ENCODE measurements around the gene THOC3.
"Not testable (repeated sequence)": the region's sequence is repeated elsewhere in the genome, so short reads cannot be mapped to it uniquely, and the experiment has no call there.

DNA sequence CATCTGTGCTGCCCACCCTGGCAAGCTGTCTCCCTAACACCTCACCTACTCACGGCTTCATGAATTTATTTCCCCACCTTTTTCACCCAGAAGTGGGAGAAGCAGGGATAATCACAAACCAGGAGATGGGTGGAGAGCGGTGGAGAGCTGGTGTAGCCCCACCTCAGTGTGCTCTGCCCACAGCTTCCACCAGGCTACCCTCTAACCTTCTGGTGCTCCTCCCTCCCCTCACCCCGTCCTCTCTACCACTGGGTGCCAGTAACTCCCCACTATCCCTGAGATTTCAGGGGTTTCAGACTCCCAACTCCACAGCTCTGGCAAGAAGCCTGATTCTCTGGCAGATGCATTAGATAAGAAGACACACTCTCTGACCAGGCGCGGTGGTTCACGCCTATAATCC lies 28.7 kb upstream of the THOC3 start:
- TF ChIP-seq, protein P1, sequence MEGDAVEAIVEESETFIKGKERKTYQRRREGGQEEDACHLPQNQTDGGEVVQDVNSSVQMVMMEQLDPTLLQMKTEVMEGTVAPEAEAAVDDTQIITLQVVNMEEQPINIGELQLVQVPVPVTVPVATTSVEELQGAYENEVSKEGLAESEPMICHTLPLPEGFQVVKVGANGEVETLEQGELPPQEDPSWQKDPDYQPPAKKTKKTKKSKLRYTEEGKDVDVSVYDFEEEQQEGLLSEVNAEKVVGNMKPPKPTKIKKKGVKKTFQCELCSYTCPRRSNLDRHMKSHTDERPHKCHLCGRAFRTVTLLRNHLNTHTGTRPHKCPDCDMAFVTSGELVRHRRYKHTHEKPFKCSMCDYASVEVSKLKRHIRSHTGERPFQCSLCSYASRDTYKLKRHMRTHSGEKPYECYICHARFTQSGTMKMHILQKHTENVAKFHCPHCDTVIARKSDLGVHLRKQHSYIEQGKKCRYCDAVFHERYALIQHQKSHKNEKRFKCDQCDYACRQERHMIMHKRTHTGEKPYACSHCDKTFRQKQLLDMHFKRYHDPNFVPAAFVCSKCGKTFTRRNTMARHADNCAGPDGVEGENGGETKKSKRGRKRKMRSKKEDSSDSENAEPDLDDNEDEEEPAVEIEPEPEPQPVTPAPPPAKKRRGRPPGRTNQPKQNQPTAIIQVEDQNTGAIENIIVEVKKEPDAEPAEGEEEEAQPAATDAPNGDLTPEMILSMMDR (IDR thresholded peaks at IDR 0.05), result not testable (repeated sequence)
- TF ChIP-seq POLR2AphosphoS5 (IDR thresholded peaks at IDR 0.05; ENCODE audit: low read depth, low read length); TCF7L2 (IDR thresholded peaks at IDR 0.05; ENCODE audit: low read depth, low read length); SIN3A (IDR thresholded peaks at IDR 0.05; ENCODE audit: borderline replicate concordance, insufficient read depth, low read depth, low read length): not testable (repeated sequence)
- TF ChIP-seq, protein P2, sequence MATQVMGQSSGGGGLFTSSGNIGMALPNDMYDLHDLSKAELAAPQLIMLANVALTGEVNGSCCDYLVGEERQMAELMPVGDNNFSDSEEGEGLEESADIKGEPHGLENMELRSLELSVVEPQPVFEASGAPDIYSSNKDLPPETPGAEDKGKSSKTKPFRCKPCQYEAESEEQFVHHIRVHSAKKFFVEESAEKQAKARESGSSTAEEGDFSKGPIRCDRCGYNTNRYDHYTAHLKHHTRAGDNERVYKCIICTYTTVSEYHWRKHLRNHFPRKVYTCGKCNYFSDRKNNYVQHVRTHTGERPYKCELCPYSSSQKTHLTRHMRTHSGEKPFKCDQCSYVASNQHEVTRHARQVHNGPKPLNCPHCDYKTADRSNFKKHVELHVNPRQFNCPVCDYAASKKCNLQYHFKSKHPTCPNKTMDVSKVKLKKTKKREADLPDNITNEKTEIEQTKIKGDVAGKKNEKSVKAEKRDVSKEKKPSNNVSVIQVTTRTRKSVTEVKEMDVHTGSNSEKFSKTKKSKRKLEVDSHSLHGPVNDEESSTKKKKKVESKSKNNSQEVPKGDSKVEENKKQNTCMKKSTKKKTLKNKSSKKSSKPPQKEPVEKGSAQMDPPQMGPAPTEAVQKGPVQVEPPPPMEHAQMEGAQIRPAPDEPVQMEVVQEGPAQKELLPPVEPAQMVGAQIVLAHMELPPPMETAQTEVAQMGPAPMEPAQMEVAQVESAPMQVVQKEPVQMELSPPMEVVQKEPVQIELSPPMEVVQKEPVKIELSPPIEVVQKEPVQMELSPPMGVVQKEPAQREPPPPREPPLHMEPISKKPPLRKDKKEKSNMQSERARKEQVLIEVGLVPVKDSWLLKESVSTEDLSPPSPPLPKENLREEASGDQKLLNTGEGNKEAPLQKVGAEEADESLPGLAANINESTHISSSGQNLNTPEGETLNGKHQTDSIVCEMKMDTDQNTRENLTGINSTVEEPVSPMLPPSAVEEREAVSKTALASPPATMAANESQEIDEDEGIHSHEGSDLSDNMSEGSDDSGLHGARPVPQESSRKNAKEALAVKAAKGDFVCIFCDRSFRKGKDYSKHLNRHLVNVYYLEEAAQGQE (IDR thresholded peaks at IDR 0.05; ENCODE audit: insufficient read depth in 1 of 2, low read depth in 2 of 2, low read length in 1 of 2), result not testable (repeated sequence)

All from Panc1 (cell line).